Kidney epithelial cell (primary cell): ENCODE data around the gene FBXL14. TPM values are rescaled to one million over a fixed set of nuclear protein-coding genes. Genes with fewer than 3 reads are reported as not detected.

Source experiments
- DNase-seq: peaks from one replicate; pipeline ENCODE4 v3.0.0-alpha.2; 2010; ENCODE audit warnings: low read depth
- H3K27me3 ChIP-seq: 2 replicates; pipeline ENCODE4 v1.6.0; 2011; ENCODE audit warnings: low read length; ENCODE audit not compliant: control insufficient read depth, insufficient read depth
- H3K36me3 ChIP-seq: 2 replicates; pipeline ENCODE4 v1.5.1; 2011; ENCODE audit warnings: low read length; ENCODE audit not compliant: control insufficient read depth, insufficient read depth
- H3K4me3 ChIP-seq: 2 replicates; pipeline ENCODE4 v1.5.1; 2011; ENCODE audit warnings: low read depth, mild to moderate bottlenecking, control low read depth, low read length
- total RNA-seq: library from RNA; depleted of rRNA; stranded (reverse); fragments of >200 nt; gene quantifications from 2 replicates; pipeline ENCODE4 v1.2.3, GENCODE V29; 2015
- TF ChIP-seq, protein P1 (sequence below): IDR thresholded peaks from 2 replicates; pipeline ENCODE4 v1.5.1; 2011; ENCODE audit warnings: mild to moderate bottlenecking, moderate library complexity, low read length, control low read depth, inconsistent platforms; ENCODE audit not compliant: insufficient read depth, poor library complexity, severe bottlenecking

FBXL14 gene
- total RNA-seq, 1 donor from 2014 or later, result 17.1 TPM

DNA sequence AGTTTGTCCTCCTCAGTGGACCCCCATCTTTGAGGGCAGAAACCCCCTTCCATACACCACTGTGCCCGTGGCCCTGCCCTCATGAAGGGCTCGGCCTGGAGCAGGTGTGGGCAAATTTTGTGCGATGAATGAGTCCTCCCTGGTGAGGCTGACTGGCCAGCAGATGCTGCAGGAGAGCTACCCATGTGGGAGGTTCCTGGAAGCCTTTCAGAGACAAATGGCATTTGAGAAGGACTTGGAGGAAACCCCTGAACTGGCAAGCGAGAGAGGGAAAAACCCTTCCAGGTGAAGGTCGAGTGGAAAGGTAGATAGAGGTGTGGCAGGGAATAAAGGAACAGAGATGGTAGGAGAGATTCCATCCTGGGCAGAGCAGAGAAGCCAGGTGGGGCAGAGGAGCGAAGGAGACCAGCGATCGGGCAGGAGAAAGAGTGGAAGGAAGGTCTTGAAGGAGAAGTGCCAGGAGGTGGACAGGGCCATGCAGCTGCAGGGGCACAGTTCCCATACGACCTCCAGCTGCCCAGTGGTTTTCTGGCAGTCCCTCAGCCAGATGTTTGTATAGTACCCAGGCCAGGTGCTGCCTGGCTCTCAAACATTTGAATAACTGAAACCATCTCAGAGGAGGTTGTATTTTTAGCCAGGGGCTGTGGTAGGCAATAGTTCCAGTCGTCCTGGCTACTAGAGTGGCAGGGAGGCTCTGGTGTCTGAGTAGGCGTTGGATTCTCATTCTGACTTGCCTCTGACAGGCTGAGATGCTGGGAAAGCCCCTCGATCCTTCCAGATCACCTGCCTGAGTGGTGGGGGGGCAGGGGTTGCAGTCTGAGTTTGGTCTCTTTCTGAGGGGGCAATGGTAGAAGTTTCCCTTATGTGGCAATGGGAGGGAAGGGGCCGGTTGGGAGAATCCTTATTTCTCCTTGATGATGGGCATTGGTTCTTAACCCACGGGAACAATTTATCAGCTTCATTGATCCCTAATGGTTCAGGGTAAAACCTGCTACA, 40.1 kb downstream of the FBXL14 start:
- Histone ChIP-seq H3K27me3 (no peaks in the 10 kb centered on the region), H3K4me3 (no peak overlapping the region), H3K36me3 (no peaks in the 10 kb centered on the region)
- TF ChIP-seq, protein P1, sequence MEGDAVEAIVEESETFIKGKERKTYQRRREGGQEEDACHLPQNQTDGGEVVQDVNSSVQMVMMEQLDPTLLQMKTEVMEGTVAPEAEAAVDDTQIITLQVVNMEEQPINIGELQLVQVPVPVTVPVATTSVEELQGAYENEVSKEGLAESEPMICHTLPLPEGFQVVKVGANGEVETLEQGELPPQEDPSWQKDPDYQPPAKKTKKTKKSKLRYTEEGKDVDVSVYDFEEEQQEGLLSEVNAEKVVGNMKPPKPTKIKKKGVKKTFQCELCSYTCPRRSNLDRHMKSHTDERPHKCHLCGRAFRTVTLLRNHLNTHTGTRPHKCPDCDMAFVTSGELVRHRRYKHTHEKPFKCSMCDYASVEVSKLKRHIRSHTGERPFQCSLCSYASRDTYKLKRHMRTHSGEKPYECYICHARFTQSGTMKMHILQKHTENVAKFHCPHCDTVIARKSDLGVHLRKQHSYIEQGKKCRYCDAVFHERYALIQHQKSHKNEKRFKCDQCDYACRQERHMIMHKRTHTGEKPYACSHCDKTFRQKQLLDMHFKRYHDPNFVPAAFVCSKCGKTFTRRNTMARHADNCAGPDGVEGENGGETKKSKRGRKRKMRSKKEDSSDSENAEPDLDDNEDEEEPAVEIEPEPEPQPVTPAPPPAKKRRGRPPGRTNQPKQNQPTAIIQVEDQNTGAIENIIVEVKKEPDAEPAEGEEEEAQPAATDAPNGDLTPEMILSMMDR, result no peak
- no peak for DNase-seq

DNA sequence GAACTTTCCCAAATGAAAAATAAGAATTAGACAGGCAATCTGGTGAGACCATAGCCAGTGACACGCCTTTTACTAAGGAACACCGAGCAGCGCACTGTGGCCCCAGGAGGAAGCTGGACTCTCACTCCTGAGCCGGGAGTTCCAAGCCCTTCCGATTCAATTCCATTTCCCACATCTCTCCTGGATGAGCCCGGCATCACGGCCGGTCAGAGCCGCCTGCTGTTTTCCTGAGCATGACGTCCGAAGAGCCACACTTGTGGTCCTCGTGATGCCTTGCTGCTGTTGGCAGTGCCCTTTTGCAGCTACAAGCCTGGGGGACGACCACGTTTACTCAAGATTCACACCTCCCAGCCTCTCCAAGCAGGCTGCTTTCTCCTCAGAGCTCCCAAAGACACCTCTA, 40.8 kb downstream of the FBXL14 start:
- no peaks in the 10 kb centered on the region for H3K27me3 ChIP-seq
- H3K36me3 ChIP-seq, result no peaks in the 10 kb centered on the region
- TF ChIP-seq, protein P1, result no peak
- no peak overlapping the region for H3K4me3 ChIP-seq
- DNase-seq, result no peak

DNA sequence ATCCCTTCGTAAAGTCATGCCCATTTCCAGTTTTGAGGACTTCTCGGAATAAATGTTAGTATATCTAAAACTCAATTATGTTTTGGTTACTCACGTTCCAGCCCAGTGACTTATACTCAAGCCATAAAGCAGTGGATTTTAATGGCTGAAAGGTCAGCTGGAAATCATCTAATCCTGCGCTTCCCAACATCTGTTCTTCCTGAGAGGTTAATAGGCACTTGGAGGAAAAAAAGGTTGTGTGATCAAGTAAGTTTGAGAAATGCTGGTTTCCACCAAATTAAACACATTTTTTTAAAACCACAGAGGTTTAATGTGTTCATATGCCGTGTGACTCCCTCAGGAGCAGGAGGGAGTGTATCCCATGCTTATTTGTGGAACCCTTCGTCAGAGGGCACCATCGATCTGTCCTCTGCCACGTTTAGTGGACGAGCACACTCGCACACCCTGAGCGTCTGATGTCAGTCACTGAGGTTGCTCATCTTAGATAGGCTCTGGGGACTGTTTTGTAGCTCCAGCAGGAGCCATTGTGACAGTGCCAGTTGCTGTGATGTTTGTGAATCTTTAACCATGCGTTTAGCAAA, 41.4 kb downstream of the FBXL14 start:
- no peaks in the 10 kb centered on the region for H3K27me3 ChIP-seq
- H3K36me3 ChIP-seq, result no peaks in the 10 kb centered on the region
- no peak overlapping the region for H3K4me3 ChIP-seq
- DNase-seq, result no peak
- TF ChIP-seq, protein P1, result no peak

DNA sequence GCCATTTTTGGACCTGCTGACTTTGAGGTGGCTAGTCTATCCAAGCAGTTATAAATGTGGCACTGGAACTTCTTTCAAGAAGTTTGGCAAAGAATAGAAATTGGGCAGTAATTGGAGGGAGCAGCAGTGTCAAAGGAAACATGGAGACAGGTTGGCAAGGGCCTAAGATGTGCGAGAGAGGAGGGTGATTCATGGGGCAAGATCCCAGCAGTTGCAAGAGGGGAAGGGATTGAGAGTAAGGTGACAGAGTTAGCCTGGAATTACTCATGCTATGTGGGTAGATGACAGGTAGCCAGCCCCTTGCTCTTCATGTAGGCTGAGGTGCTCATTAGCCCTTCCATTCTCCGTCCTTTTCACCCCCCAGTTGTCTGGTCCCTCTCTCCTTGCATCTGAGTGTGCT, 42.2 kb downstream of the FBXL14 start:
- TF ChIP-seq, protein P1, result no peak
- no peak for DNase-seq
- Histone ChIP-seq H3K4me3 (no peak overlapping the region), H3K27me3 (no peaks in the 10 kb centered on the region), H3K36me3 (no peaks in the 10 kb centered on the region)

DNA sequence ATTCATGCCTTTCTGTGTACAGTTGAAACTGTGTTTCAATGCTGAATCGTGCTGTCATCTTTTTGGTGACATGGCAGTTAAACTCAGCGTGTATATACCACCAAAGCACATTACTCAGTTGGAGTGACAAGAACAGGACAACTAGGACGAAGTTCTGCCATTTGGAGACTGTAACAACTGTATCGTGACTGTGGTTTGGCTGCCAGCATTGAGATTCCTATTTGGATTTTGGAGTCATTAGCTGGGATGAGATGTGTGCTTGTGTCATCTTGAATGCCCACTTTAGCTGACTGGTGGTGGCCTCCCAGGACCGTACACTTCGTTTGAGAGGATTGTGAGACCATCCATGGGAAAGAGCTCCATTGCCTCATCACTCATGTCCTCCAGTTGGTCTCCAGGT, 42.9 kb downstream of the FBXL14 start:
- DNase-seq, result no peak
- Histone ChIP-seq H3K4me3 (no peak overlapping the region), H3K36me3 (no peaks in the 10 kb centered on the region), H3K27me3 (no peaks in the 10 kb centered on the region)
- TF ChIP-seq, protein P1, result no peak
